Parietal lobe (tissue), 1 donor: ENCODE measurements around the gene CNPY3. TPM values are rescaled to one million over a fixed set of nuclear protein-coding genes. Genes with fewer than 3 reads are reported as not detected.

ENCODE experiments used
- total RNA-seq: library from RNA; depleted of rRNA; stranded (reverse); fragments of >200 nt; gene quantifications from one replicate; pipeline ENCODE4 v1.2.3, GENCODE V29; 2014

CNPY3 gene
- total RNA-seq: 27.2 TPM

DNA sequence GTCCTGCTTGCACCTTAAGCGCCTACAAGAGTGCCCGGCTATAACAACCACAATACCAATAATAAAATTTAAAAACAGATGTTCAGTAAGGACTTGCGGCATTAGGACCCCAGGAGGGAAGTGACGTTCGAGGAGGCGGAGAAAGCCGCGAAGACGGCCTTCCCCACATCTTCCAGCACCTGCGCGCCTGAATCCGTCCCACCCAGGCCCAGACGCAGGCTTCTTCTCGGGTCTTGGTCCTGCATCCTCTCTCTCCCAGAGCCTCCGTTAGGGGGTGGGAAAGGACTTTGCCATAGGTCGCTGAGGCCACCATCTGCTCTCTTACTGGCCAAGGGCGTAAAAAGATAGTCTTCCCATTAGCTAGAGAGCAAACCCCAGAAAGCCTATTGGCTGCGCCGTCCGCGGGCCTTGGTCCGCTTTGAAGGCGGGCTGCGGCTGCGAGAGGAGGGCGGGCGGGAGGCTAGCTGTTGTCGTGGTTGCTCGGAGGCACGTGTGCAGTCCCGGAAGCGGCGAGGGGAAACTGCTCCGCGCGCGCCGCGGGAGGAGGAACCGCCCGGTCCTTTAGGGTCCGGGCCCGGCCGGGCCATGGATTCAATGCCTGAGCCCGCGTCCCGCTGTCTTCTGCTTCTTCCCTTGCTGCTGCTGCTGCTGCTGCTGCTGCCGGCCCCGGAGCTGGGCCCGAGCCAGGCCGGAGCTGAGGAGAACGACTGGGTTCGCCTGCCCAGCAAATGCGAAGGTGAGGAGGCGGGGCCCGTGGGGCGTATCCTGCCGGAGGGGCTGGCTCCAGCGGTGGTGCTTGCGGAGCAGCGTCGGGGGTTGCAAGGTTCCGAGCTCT lies at the start of gene CNPY3:
CNPY3 (plus strand) TSS at position 495 of the 835 bp plus-strand sequence; CDS start at position 586, 91 bp downstream.

DNA sequence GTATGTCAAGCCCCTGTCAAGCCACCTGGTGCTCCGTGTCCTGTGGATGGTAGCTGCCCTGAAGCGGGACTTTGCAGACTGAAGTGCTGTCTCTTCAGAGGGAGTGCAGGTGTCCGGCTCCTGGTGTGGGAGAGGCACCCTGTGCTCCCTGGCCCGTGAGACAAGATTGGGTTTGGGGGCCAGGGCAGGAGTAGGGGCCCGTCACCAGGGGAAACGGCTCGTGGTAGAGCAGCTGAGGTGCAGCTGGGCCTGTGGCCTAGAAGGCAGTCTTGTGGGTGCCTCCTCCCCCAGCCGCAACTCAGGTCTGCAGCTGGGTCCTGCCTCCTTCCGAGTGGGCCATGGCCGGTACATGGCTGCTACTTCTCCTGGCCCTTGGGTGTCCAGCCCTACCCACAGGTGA lies 13.5 kb upstream of the CNPY3 start, which contains the start of gene PTCRA:
PTCRA (plus strand) TSS at position 322 of the 400 bp plus-strand sequence; CDS start at position 339, 17 bp downstream.

DNA sequence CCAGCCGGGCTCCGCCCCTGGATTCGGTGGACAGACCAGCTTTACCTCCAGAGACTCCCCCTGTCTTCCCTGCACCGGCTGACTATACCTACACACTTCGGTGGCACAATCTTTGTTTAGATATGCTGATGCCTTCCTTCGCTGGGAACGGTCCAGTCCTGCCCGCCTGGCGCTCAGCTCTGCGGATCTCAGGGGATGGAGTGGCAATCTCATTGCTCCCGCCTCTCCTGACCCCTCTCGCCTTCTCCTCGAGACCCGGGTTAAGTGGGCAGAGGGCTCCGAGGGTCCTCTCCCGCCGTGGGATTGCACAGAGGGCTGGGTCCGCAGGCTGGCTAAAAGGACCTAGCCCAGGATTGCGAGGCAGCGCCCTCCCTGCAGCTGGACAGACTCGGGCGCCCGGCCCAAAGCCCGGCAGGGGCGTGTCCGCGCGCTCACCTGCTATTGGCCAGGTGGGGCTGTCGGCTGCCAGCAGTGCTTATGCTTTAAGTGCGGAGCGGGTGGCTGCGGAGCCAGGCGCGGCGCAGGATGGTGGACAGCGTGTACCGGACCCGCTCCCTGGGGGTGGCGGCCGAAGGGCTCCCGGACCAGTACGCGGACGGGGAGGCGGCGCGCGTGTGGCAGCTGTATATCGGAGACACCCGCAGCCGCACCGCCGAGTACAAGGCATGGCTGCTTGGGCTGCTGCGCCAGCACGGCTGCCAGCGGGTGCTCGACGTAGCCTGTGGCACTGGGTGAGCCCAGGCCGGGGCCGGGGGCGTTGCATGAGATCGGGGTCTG lies 31.2 kb downstream of the CNPY3 start, which contains the start of gene GNMT:
GNMT (plus strand) TSS at position 512 of the 777 bp plus-strand sequence; CDS start at position 526, 14 bp downstream.

GRCh38 chr6:42978839-42979522 lies 49.7 kb downstream of the CNPY3 start, which contains the start of gene PEX6:
Gene PEX6 (minus strand): TSS chr6:42979181. CDS start chr6:42979150, 31 bp downstream.

GRCh38 chr6:42984001-42984923 lies 55.0 kb downstream of the CNPY3 start, which contains the start of gene PPP2R5D:
Gene PPP2R5D (plus strand): TSS chr6:42984570. CDS start chr6:42984678, 108 bp downstream.

Other genes with a start within 250 kb of the CNPY3 start
- 5.3 TPM for gene PRPH2, start 206.9 kb upstream of the CNPY3 start, total RNA-seq
- gene TBCC, start 183.4 kb upstream of the CNPY3 start, total RNA-seq: 45.1 TPM
- 36.0 TPM for gene BICRAL, start 147.4 kb upstream of the CNPY3 start, total RNA-seq
- 137 TPM for gene RPL7L1, start 49.9 kb upstream of the CNPY3 start, total RNA-seq
- gene PTCRA, start 13.4 kb upstream of the CNPY3 start, total RNA-seq: not detected
- 0.94 TPM for gene GNMT, start 31.3 kb downstream of the CNPY3 start, total RNA-seq
- 22.5 TPM for gene PEX6, start 49.7 kb downstream of the CNPY3 start, total RNA-seq
- 41.9 TPM for gene PPP2R5D, start 55.1 kb downstream of the CNPY3 start, total RNA-seq
- 27.9 TPM for gene MEA1, start 84.5 kb downstream of the CNPY3 start, total RNA-seq
- gene KLHDC3, start 84.8 kb downstream of the CNPY3 start, total RNA-seq: 100 TPM
- gene RRP36, start 92.1 kb downstream of the CNPY3 start, total RNA-seq: 46.0 TPM
- 17.2 TPM for gene CUL7, start 124.4 kb downstream of the CNPY3 start, total RNA-seq
- 10.3 TPM for gene MRPL2, start 130.0 kb downstream of the CNPY3 start, total RNA-seq
- 44.4 TPM for gene KLC4, start 130.2 kb downstream of the CNPY3 start, total RNA-seq
- gene PTK7, start 146.8 kb downstream of the CNPY3 start, total RNA-seq: 43.8 TPM
- 12.5 TPM for gene SRF, start 241.8 kb downstream of the CNPY3 start, total RNA-seq